Mononuclear cell (primary cell): ENCODE results near the gene LSM3. TPM values are rescaled to one million over a fixed set of nuclear protein-coding genes. Genes with fewer than 3 reads are reported as not detected.

Experiments
- H3K27me3 ChIP-seq: 2 replicates; pipeline ENCODE4 v1.6.0; 2011; ENCODE audit warnings: low read length, control low read depth; ENCODE audit not compliant: insufficient read depth
- H3K4me1 ChIP-seq: 2 replicates; pipeline ENCODE4 v1.5.1; 2011; ENCODE audit warnings: mild to moderate bottlenecking, low read length, control low read depth; ENCODE audit not compliant: insufficient read depth
- H3K4me3 ChIP-seq: 2 replicates; pipeline ENCODE4 v1.5.1; 2011; ENCODE audit warnings: mild to moderate bottlenecking, low read length, moderate library complexity
- H3K9me3 ChIP-seq: 2 replicates; pipeline ENCODE4 v1.5.1; 2011; ENCODE audit warnings: low read depth, mild to moderate bottlenecking, control low read depth, low read length
- total RNA-seq: library from RNA; depleted of rRNA; stranded (reverse); fragments of >200 nt; gene quantifications from one replicate; pipeline ENCODE4 v1.2.3, GENCODE V29; 2012

Gene LSM3
- total RNA-seq, 1 donor, result 7.1 TPM

DNA sequence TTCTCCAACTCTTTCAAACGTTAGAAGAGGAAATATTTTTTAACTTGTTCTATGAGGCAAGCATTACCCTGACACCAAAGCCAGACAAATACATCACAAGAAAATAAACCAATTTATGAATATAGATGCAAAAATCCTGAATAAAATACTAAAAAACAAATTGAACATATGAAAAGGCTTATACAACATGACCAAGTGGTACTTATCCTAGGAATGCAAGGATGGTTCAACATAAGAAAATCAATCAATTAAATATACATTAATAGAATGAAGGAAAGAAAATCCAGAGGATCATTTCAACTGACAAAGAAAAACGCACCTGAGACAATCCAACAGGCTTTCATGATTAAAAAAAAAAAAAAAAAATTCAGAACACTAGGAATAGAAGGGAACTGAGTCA, 17.3 kb upstream of the LSM3 start:
- H3K4me1 ChIP-seq, result no peaks in the 10 kb centered on the region
- H3K9me3 ChIP-seq, result peaks cover 20% of the 10 kb centered on the region
- no peak overlapping the region for H3K4me3 ChIP-seq
- no peaks in the 10 kb centered on the region for H3K27me3 ChIP-seq

DNA sequence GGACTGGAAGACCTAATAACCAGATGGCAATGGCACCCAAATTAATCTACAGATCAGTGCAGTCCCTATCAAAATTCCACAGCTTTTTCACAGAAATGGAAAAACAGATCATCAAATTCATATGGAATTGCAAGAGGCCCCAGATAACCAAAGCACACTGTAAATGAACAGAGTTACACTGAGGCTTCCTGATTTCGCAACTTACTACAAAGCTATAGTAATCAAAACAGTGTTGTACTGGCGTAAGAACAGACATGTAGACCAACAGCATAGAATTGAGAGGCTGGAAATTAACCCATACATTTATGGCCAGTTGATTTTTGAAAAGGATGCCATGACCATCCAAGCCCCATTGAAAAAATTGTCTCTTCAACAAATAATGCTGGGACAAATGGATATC, 16.4 kb upstream of the LSM3 start:
- Histone ChIP-seq H3K9me3 (peaks cover 20% of the 10 kb centered on the region), H3K4me3 (no peak overlapping the region), H3K27me3 (no peaks in the 10 kb centered on the region), H3K4me1 (no peaks in the 10 kb centered on the region)

DNA sequence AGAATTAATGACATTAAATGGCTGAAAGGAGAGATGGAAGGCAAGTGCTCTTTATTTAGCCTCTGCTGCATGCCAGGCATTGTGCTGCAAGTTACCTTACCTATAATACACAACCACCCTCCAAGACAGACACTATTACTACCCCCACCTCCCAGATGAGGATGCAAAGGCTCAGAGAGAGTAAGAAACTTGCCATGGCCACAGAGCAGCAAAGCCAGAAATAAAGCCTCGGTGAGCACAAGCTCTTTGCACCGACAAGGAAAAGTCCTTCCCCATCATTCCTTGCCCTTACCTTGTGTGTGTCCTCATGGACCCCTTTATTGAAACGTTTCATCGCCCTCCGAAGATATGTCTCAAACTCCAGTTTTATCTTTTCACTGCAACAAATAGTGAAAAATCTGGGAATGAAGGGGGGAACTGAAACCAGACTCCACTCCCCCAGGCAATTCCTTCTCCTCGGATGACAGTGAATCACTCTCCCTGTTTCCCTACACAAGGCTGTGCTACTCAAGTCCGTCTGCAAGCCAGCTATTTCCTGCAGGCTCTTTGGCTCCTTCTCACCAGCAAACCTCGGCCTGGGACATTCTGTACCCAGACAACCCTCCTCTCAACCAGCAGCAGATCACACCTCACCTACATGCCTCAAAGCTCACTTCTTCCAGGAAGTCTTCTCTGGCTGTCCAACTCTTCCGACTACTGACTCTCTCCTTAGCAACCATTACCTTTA, 11.6 kb upstream of the LSM3 start:
- H3K4me1 ChIP-seq, result no peaks in the 10 kb centered on the region
- peaks cover 4% of the 10 kb centered on the region for H3K9me3 ChIP-seq
- no peak overlapping the region for H3K4me3 ChIP-seq
- no peaks in the 10 kb centered on the region for H3K27me3 ChIP-seq

DNA sequence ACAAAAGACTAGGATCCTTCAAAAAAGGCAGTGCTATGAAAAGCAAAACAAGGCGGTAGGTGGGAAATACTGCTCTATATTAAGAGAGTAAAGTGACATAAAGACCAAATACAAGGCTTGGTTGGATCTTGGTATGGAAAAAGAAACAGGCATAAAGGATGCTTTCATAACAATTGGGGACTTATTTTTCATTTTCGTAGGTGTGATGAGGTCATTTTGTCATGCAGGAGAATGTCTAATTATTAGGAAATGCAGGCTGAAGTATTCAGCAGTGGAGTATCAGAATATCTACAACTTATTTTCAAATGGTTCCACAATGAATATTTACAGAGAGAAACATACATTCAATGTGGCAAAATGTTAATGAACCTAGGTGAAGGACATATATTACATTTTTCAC, 9.2 kb upstream of the LSM3 start:
- Histone ChIP-seq H3K4me1 (no peaks in the 10 kb centered on the region), H3K27me3 (no peaks in the 10 kb centered on the region), H3K4me3 (no peak overlapping the region), H3K9me3 (no peaks in the 10 kb centered on the region)

DNA sequence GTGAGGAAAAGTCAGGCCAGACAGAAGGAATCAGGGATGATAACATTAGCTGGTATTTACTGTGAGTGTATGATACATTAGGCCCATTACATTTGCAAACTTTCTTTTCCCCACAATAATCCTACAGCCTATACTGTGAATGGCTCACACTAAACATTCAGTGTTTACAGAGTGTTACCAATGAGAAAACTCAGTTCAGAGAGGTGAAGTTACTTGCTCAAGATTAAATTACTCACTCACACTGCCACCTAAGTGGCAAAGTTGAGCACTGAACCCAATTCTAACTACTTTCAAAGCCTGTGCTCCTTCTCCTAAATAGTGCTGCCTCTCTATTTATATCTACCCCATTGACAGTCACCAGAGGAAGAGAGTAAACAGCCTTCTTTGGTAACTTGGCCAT, 8.7 kb upstream of the LSM3 start:
- Histone ChIP-seq H3K9me3 (no peaks in the 10 kb centered on the region), H3K4me3 (no peak overlapping the region), H3K4me1 (peaks cover 3% of the 10 kb centered on the region)

DNA sequence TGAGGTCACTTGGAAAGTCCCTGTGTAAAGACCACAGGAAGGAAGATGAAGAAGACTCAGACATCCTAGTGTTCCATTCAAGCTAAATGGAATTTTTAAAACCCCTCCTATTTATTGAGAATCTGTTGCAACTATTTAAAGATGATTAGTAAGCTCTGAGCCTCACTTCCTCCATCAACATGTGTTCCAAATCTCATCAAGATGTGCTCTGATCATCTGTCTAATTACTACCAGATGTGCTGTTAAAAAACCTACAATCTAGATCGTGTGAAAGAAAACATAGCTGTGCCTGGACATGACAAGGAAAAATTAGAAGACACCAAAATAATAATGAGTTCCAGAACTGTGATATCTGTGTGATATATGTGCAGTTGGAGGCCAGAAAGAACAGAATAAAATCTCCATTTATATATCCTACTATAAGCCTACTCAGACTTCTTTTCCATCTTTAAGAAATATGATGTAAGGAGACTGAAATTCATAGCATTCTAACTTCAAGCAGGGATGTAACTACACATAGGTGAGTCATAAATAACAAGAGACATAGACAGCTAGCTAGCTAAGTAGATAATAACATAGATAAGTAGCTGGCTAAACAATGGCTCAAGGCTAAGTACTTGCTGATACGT, 8.0 kb upstream of the LSM3 start:
- Histone ChIP-seq H3K27me3 (no peaks in the 10 kb centered on the region), H3K4me3 (no peak overlapping the region), H3K4me1 (peaks cover 10% of the 10 kb centered on the region)

More for the DNA sequence above, 8.7 kb upstream of the LSM3 start:
- no peaks in the 10 kb centered on the region for H3K27me3 ChIP-seq

DNA sequence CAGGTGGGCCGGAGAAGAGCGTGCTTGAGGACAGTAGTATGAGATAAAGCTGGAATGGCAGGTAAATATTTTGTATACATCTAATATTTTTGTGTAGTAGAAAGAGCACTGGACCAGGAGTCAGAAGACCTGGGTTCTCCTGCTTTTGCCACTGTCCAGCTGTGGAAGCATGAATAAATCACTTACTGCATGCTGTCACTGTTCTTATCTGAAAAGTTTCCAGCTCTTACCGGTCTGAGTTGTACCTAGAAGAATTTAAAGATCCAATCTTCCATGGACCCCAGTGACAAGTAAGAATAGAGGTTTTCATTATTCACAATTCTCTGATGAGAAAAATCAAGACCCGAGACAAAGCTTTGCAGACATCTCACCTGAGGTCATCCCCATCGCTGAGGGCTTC, 6.1 kb upstream of the LSM3 start:
- Histone ChIP-seq H3K4me3 (no peak overlapping the region), H3K27me3 (no peaks in the 10 kb centered on the region), H3K4me1 (peaks cover 26% of the 10 kb centered on the region), H3K9me3 (no peaks in the 10 kb centered on the region)

More for the DNA sequence above, 8.0 kb upstream of the LSM3 start:
- no peaks in the 10 kb centered on the region for H3K9me3 ChIP-seq

DNA sequence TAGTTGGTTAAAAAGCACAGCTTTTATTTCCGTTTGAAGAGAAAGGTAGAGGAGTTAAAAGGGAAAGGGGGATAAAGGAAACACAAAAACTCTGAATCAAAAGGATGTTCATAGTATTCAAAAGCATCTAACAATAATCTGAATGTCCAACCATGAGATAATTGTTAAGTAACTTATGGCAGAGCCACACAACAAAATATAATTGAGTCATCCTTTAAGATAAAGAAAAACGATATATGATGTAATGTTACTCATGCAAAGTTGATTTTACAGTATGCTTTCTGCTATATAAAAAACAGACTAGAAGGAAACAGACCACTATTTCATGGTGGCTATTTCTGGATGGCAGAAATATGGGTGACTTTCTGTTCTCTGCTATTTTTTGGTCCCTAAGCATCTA, 4.1 kb upstream of the LSM3 start:
- Histone ChIP-seq H3K9me3 (no peaks in the 10 kb centered on the region), H3K4me3 (no peak overlapping the region), H3K4me1 (peaks cover 39% of the 10 kb centered on the region), H3K27me3 (no peaks in the 10 kb centered on the region)

DNA sequence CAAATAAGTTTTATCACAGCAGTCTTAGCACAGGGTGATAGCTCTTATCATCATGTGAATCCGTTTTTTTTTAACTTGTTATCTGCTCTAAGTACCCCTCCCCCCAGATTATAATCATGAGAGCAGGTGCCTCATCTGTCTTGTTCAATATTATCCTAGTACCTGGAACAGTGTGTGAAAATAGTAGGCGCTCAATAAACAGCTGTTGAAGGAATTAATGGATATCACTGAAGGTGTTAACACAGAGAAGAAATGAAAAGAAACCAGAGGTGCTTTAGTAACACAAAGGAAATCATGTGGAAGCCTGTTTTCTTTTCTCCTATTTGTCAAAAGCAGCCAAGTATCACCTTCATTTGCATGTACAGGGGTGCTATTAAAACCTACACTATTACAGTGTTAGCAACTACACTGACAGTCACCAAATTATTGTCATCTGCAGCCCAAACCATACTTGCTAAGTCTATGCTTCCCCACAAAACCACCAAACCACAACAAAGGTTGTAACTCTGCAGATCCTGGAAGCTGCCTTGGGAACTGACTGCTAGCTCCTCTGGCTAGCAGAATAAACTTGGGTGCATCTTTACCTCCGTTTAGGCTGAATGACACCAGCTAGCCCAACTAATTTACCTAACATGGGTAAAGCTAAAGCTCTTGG, 3.1 kb upstream of the LSM3 start:
- no peak overlapping the region for H3K4me3 ChIP-seq
- peaks cover 45% of the 10 kb centered on the region for H3K4me1 ChIP-seq

DNA sequence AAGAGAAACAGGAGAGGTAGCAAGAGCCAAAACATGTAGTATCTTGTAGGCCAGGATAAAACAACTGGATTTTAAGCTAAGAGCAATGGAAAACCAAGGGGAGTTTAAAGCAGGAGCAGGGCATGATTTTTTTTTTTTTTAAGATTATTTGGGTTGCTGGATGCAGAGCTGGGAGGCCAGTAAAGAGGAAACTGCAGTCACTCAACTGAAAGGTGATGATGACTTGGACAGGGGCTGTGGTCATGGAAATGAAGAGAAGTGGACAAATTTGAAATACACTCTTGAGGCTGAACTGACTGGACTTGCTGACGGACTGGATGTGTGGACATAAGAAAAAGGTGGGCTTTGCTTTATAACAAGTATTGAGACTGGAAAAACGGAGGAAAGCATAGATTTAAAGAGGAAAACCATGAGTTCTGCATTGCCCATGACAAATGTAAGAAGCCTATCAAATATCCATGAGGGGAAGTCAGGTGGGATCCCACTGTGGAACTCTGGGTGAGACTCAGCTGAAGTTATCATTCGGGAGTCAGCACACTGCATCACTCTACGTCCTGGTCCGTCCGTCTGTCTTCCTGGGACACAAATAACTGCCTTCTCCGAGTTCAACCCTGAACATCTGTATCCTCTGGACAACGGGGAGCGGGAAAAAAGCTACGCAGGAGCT, 904 bp upstream of the LSM3 start:
- Histone ChIP-seq H3K4me3 (peak overlapping the region; percentile 61), H3K4me1 (peaks cover 45% of the 10 kb centered on the region), H3K9me3 (no peaks in the 10 kb centered on the region), H3K27me3 (no peaks in the 10 kb centered on the region)

More for the DNA sequence above, 3.1 kb upstream of the LSM3 start:
- no peaks in the 10 kb centered on the region for H3K27me3 ChIP-seq
- no peaks in the 10 kb centered on the region for H3K9me3 ChIP-seq

DNA sequence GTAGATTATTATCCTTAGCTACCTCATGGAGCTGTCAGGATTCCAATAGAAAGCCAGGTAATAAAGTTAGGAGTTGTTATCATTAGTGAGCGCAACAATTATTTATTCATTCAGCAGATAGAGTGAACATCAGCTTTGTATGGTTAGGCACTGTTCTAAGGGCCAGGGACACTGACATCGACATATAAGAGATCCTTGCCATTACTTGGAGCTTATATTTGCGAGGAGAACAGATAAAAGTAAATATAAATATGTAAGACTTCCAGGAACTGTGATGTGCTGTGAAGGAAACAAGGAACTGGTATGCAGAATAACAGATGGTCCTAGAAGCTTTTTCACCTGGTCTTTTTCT, 473 bp downstream of the LSM3 start:
- Histone ChIP-seq H3K4me1 (peaks cover 45% of the 10 kb centered on the region), H3K4me3 (peak overlapping the region; percentile 61), H3K9me3 (no peaks in the 10 kb centered on the region), H3K27me3 (no peaks in the 10 kb centered on the region)

DNA sequence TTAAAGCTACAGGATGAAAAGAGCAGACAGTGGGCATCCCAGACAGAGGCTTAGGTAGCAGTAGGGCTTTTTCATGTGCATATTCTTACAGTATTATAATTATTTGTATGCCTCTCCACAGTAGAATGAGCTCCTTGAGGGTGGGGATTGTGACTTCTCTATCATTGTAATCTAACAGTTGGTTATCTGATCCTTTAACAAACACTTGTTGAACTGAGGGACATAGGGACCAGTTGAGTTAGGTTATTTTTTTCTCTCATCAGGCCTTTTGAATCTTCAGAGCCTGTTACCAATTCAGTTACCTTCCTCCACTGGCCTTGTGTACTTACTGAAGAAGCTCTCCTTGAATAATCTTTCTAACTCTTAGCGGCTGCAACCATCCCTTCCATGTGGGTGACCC, 1.2 kb downstream of the LSM3 start:
- Histone ChIP-seq H3K9me3 (no peaks in the 10 kb centered on the region), H3K27me3 (no peaks in the 10 kb centered on the region), H3K4me3 (no peak overlapping the region), H3K4me1 (peaks cover 43% of the 10 kb centered on the region)

DNA sequence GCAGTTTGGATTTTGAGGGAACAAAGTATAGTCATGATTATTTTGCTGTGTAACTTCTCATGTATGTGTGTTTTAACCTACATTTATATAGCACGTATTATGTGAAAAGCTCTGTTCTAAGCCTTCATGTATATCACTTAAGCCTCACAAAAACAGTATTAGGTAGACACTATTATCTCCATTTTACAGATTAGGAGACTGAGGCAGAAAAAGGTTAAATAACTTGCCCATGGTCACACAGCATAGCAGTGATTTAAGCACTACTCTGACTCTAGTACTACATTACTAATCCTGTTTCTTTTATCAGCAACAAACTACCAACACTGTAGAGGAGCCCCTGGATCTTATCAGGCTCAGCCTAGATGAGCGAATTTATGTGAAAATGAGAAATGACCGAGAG, 2.6 kb downstream of the LSM3 start:
- no peak overlapping the region for H3K4me3 ChIP-seq
- no peaks in the 10 kb centered on the region for H3K27me3 ChIP-seq
- H3K4me1 ChIP-seq, result peaks cover 29% of the 10 kb centered on the region
- no peaks in the 10 kb centered on the region for H3K9me3 ChIP-seq

DNA sequence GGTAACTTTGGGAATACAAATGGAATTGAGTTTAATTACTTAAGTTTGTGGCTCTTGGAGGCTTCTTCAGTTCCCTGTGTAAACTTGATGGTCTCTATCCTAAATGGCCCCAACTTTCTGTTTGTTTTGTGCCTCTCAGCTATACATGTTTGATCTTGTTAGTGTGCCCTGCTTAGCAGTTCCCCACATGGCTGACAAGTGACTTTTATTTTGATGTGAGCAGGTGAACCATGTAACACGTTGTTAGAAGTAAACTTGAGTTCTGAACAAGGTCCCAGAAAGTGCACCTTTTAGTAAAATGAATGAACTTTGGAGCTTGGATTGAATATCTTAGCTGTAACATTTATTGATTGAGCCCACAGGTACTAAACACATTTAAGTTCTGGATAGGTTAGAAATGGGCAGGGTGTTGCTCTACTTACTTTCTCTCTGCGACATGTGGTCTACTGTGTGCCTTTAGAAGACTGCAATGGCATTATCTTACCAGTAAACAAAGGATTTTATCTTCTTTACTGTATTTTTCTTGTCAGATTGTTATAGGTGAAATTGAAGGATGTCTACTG, 4.5 kb downstream of the LSM3 start:
- Histone ChIP-seq H3K9me3 (no peaks in the 10 kb centered on the region), H3K27me3 (no peaks in the 10 kb centered on the region), H3K4me3 (no peak overlapping the region), H3K4me1 (peaks cover 13% of the 10 kb centered on the region)

DNA sequence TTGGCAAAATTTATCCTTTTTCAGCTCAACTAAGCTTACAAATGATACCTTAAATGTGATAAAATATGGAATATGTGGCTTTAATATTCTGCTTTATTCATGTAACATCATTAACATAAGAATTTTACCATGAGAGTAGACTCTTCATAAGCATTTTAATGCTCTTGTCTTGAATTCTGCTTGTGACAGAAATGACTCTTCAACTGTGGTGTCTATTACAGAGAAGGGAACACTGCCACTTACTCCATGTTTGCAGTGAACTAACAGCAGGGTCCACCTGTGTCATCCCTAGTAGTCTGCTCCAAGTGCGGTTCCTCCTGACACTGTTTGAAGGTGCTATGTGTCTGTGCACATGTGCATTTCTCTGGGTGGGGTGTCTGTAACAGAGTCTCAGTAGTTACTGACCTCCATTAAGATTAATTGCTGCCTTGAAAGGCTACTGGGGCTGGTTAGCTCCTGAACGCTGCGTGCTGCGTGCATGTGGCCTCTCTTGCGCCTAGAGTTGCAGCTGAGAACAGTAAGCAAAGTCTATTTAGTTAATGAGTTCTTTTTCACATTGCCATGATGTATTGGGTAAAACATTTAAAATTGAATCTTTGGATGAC, 8.3 kb downstream of the LSM3 start:
- no peaks in the 10 kb centered on the region for H3K27me3 ChIP-seq
- H3K4me3 ChIP-seq, result no peak overlapping the region
- H3K4me1 ChIP-seq, result no peaks in the 10 kb centered on the region
- H3K9me3 ChIP-seq, result no peaks in the 10 kb centered on the region
